Neural cell (in vitro differentiated cells): ENCODE data around the gene ARID3C.

ENCODE experiments used
- CTCF ChIP-seq: fragments of 450-650 bp; IDR thresholded peaks from 2 replicates; pipeline ENCODE4 v1.5.1; 2014; ENCODE audit warnings: antibody characterized with exemption, mild to moderate bottlenecking, moderate library complexity; ENCODE audit not compliant: poor library complexity, severe bottlenecking
- EZH2 ChIP-seq: fragments of 200-600, 300-800 bp; shearing (Covaris generic), sonication (generic); IDR thresholded peaks from 2 replicates; pipeline ENCODE4 v1.6.1; 2014; ENCODE audit warnings: antibody characterized with exemption, low read length, borderline replicate concordance, mild to moderate bottlenecking; ENCODE audit not compliant: insufficient read depth, poor library complexity, severe bottlenecking

- TF ChIP-seq CTCF: no peak
- TF ChIP-seq EZH2: no peak
Measured at GRCh38 chr9:34623374-34624235, 5.3 kb downstream of the ARID3C start.
